Astrocyte of the cerebellum (primary cell): ENCODE measurements around the gene PSEN1.

Experiments used
- DNase-seq: peaks from one replicate; pipeline ENCODE4 v3.0.0-alpha.2; 2011; ENCODE audit warnings: low read depth
- H3K4me3 ChIP-seq: 2 replicates; pipeline ENCODE4 v1.5.1; 2011; ENCODE audit warnings: mild to moderate bottlenecking, low read depth, low read length, moderate library complexity
- CTCF ChIP-seq: IDR thresholded peaks from 2 replicates; pipeline ENCODE4 v1.5.1; 2012; ENCODE audit warnings: low read length, low read depth, moderate library complexity, mild to moderate bottlenecking; ENCODE audit errors: missing control alignments
- in situ Hi-C: cut with HindIII; loops from 2 replicates; pipeline ENCODE4 v1.10.0; 2017; ENCODE audit warnings: low sequenced_read_pairs

PSEN1 gene

GRCh38 chr14:73221945-73222344 lies 85.6 kb downstream of the PSEN1 start:
- in situ Hi-C loops, result no loop called here
- TF ChIP-seq CTCF, result no peak
- no peak for DNase-seq
- no peak overlapping the region for H3K4me3 ChIP-seq

GRCh38 chr14:73223049-73223448 lies 86.7 kb downstream of the PSEN1 start:
- H3K4me3 ChIP-seq, result no peak overlapping the region
- no peak for DNase-seq
- in situ Hi-C loops, result no loop called here
- TF ChIP-seq CTCF, result no peak

GRCh38 chr14:73225496-73225895 lies 89.2 kb downstream of the PSEN1 start:
- H3K4me3 ChIP-seq, result no peak overlapping the region
- in situ Hi-C loops, result no loop called here
- DNase-seq, result no peak
- no peak for TF ChIP-seq CTCF

- TF ChIP-seq CTCF, result no peak
- in situ Hi-C loops, result no loop called here
- peak; percentile 85 for DNase-seq
Measured at GRCh38 chr14:73227812-73228781, 91.8 kb downstream of the PSEN1 start.

GRCh38 chr14:73230051-73230450 lies 93.7 kb downstream of the PSEN1 start:
- TF ChIP-seq CTCF, result no peak
- DNase-seq, result no peak
- no peak overlapping the region for H3K4me3 ChIP-seq
- in situ Hi-C loops, result no loop called here

More at GRCh38 chr14:73227812-73228781, 91.8 kb downstream of the PSEN1 start:
- H3K4me3 ChIP-seq, result peak overlapping the region; percentile 8

- in situ Hi-C loops, result no loop called here
- H3K4me3 ChIP-seq, result no peak overlapping the region
- peak; percentile 30 for TF ChIP-seq CTCF
- no peak for DNase-seq
Measured at GRCh38 chr14:73231981-73232851, 95.9 kb downstream of the PSEN1 start.
